Mesendoderm (in vitro differentiated cells): ENCODE measurements around the gene PAAF1.

Source experiments
- DNase-seq: peaks from one replicate; pipeline ENCODE4 v3.0.0; 2013
- H2AK5ac ChIP-seq: 2 replicates; pipeline ENCODE4 v1.6.1; 2013; ENCODE audit warnings: low read length, inconsistent platforms
- H2BK120ac ChIP-seq: 2 replicates; pipeline ENCODE4 v1.6.1; 2013; ENCODE audit warnings: low read depth, mild to moderate bottlenecking, low read length, moderate library complexity, mixed read lengths
- H2BK15ac ChIP-seq: replicated peaks from 2 replicates; pipeline ENCODE4 v1.6.1; 2013; ENCODE audit warnings: low read depth, mild to moderate bottlenecking, moderate library complexity
- H2BK5ac ChIP-seq: 2 replicates; pipeline ENCODE4 v1.6.1; 2013; ENCODE audit warnings: low read length, inconsistent platforms
- H3K18ac ChIP-seq: 2 replicates; pipeline ENCODE4 v1.6.1; 2013; ENCODE audit warnings: mild to moderate bottlenecking, low read length, mixed read lengths
- H3K23ac ChIP-seq: one replicate; pipeline ENCODE4 v1.6.1; 2013; ENCODE audit warnings: low read length
- H3K27ac ChIP-seq: 2 replicates; pipeline ENCODE4 v1.5.1; 2013; ENCODE audit warnings: low read depth, mild to moderate bottlenecking, inconsistent platforms, low read length, moderate library complexity
- H3K27me3 ChIP-seq: 2 replicates; pipeline ENCODE4 v1.6.1; 2013; ENCODE audit warnings: low read length, control low read depth, mild to moderate bottlenecking, inconsistent platforms; ENCODE audit not compliant: insufficient read depth, poor library complexity
- H3K36me3 ChIP-seq: 2 replicates; pipeline ENCODE4 v1.6.1; 2013; ENCODE audit warnings: low read length, inconsistent platforms; ENCODE audit not compliant: control insufficient read depth, insufficient read depth
- H3K4ac ChIP-seq: one replicate; pipeline ENCODE4 v1.6.1; 2013; ENCODE audit warnings: low read depth, mild to moderate bottlenecking, low read length, moderate library complexity
- H3K4me1 ChIP-seq: 2 replicates; pipeline ENCODE4 v1.6.1; 2013; ENCODE audit warnings: low read depth, low read length, inconsistent platforms; ENCODE audit not compliant: control insufficient read depth
- H3K4me2 ChIP-seq: 2 replicates; pipeline ENCODE4 v1.6.1; 2013; ENCODE audit warnings: low read length
- H3K4me3 ChIP-seq: 2 replicates; pipeline ENCODE4 v1.5.1; 2013; ENCODE audit warnings: mild to moderate bottlenecking, low read length
- H3K56ac ChIP-seq: one replicate; pipeline ENCODE4 v1.6.1; 2013; ENCODE audit warnings: low read length
- H3K79me1 ChIP-seq: 2 replicates; pipeline ENCODE4 v1.6.1; 2013; ENCODE audit warnings: low read length, inconsistent platforms
- H3K79me2 ChIP-seq: 2 replicates; pipeline ENCODE4 v1.6.1; 2013; ENCODE audit warnings: mild to moderate bottlenecking, low read length; ENCODE audit not compliant: control insufficient read depth, insufficient read depth
- H3K9ac ChIP-seq: 2 replicates; pipeline ENCODE4 v1.6.1; 2013; ENCODE audit warnings: low read length, inconsistent platforms
- H4K5ac ChIP-seq: one replicate; pipeline ENCODE4 v1.6.1; 2013; ENCODE audit warnings: low read length
- H4K8ac ChIP-seq: one replicate; pipeline ENCODE4 v1.6.1; 2013; ENCODE audit warnings: low read depth, mild to moderate bottlenecking, control low read depth, low read length, moderate library complexity
- WGBS: extraction: QIAGEN DNeasy Blood & Tissue Kit; methylation state at CpG from one replicate; pipeline ENCODE4 v1.1.7; 2013; ENCODE audit warnings: low lambda C conversion rate, missing lambda C conversion rate; ENCODE audit not compliant: insufficient coverage; ENCODE audit errors: extremely low coverage; 5-methylcytosine and 5-hydroxymethylcytosine counted together

The PAAF1 gene

GRCh38 chr11:73907191-73907590, 30.4 kb downstream of the PAAF1 start:
- Histone ChIP-seq H2AK5ac (no peak overlapping the region), H3K4me2 (no peak overlapping the region), H3K27ac (no peak overlapping the region), H4K8ac (no peak overlapping the region), H2BK15ac (no peak overlapping the region), H2BK120ac (no peak overlapping the region), H3K79me1 (no peaks in the 10 kb centered on the region), H3K27me3 (no peaks in the 10 kb centered on the region), H4K5ac (no peak overlapping the region), H3K4me3 (no peak overlapping the region), H3K79me2 (no peaks in the 10 kb centered on the region), H3K56ac (no peak overlapping the region), H3K18ac (no peak overlapping the region), H2BK5ac (no peak overlapping the region), H3K4me1 (no peaks in the 10 kb centered on the region), H3K9ac (no peak overlapping the region), H3K36me3 (no peaks in the 10 kb centered on the region), H3K23ac (no peak overlapping the region), H3K4ac (no peak overlapping the region)
- DNase-seq = peak; percentile 64
- no CpG with 5 or more reads among the region's 4 CpGs for WGBS

DNA sequence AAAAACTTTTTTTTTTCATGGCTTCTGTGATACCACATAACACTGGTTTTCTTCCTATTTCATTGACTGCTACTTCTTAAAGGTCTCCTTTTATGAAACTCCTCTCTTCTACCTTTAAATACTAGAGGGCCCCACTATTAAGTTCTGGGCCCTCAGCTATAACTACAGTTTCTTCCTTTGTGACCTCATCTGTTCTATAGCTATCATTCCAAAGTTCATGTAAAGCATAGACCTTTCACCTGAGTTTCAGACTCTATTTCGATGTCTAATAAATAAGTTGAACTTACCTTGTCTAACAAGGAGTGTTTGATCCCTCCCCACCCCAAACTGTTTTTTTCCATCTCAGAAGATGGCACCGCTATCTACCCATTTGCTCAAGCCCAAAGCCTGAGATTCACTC, 35.2 kb downstream of the PAAF1 start:
- H3K9ac ChIP-seq = no peak overlapping the region
- WGBS = no CpG with 5 or more reads among the region's 2 CpGs
- H3K79me1 ChIP-seq = no peaks in the 10 kb centered on the region
- H3K4me3 ChIP-seq = no peak overlapping the region
- H3K36me3 ChIP-seq = no peaks in the 10 kb centered on the region
- H3K56ac ChIP-seq = no peak overlapping the region
- H2BK5ac ChIP-seq = no peak overlapping the region
- no peaks in the 10 kb centered on the region for H3K27me3 ChIP-seq
- no peaks in the 10 kb centered on the region for H3K4me1 ChIP-seq
- H3K27ac ChIP-seq = no peak overlapping the region
- H3K79me2 ChIP-seq = no peaks in the 10 kb centered on the region
- no peak overlapping the region for H3K18ac ChIP-seq
- no peak for DNase-seq
- H4K5ac ChIP-seq = no peak overlapping the region
- H3K4ac ChIP-seq = no peak overlapping the region
- no peak overlapping the region for H2AK5ac ChIP-seq
- no peak overlapping the region for H2BK15ac ChIP-seq
- H3K4me2 ChIP-seq = no peak overlapping the region
- no peak overlapping the region for H4K8ac ChIP-seq
- no peak overlapping the region for H3K23ac ChIP-seq
- H2BK120ac ChIP-seq = no peak overlapping the region

GRCh38 chr11:73913472-73913871, 36.7 kb downstream of the PAAF1 start:
- H3K36me3 ChIP-seq = no peaks in the 10 kb centered on the region
- no peaks in the 10 kb centered on the region for H3K79me1 ChIP-seq
- no peak overlapping the region for H3K56ac ChIP-seq
- H3K27ac ChIP-seq = no peak overlapping the region
- H2BK120ac ChIP-seq = no peak overlapping the region
- H3K4me1 ChIP-seq = no peaks in the 10 kb centered on the region
- no peak overlapping the region for H2BK15ac ChIP-seq
- no peak overlapping the region for H3K4me2 ChIP-seq
- no peaks in the 10 kb centered on the region for H3K27me3 ChIP-seq
- no peak overlapping the region for H3K9ac ChIP-seq
- no peak for DNase-seq
- H4K5ac ChIP-seq = no peak overlapping the region
- H2AK5ac ChIP-seq = no peak overlapping the region
- no peak overlapping the region for H3K4ac ChIP-seq
- no peak overlapping the region for H2BK5ac ChIP-seq
- H3K4me3 ChIP-seq = no peak overlapping the region
- H3K79me2 ChIP-seq = no peaks in the 10 kb centered on the region
- no peak overlapping the region for H3K18ac ChIP-seq
- H4K8ac ChIP-seq = no peak overlapping the region
- no peak overlapping the region for H3K23ac ChIP-seq

GRCh38 chr11:73914284-73914683, 37.5 kb downstream of the PAAF1 start:
- WGBS = no CpG with 5 or more reads among the region's 4 CpGs

DNA sequence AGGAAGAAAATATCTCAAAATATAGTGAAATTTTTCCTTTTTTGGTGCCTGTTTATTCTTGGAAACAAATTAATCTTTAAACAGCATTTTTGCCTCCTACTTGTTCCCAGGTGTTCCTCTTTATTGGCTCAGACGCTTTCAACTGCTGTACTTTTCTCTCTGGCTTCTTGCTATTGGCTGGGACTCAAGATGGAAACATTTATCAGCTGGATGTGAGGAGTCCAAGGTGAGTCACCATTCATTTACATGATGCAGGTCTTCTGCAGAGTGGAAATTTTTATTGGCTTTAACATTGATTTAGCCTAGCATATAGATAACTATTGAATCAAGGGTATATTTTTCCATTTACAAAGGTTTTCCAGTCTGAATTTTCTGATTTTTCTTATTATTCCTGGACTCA, 39.6 kb downstream of the PAAF1 start:
- Histone ChIP-seq H4K8ac (no peak overlapping the region), H3K27ac (no peak overlapping the region), H2BK5ac (no peak overlapping the region), H3K56ac (no peak overlapping the region), H3K4ac (no peak overlapping the region), H3K4me2 (no peak overlapping the region), H3K4me3 (no peak overlapping the region), H2BK120ac (no peak overlapping the region), H3K79me2 (no peaks in the 10 kb centered on the region), H3K9ac (no peak overlapping the region), H2AK5ac (no peak overlapping the region), H3K36me3 (peaks cover 5% of the 10 kb centered on the region), H2BK15ac (no peak overlapping the region), H3K18ac (no peak overlapping the region), H3K4me1 (no peaks in the 10 kb centered on the region), H3K27me3 (no peaks in the 10 kb centered on the region), H3K79me1 (no peaks in the 10 kb centered on the region), H3K23ac (no peak overlapping the region), H4K5ac (no peak overlapping the region)
- WGBS = no CpG with 5 or more reads among the region's 1 CpG
- DNase-seq = peak; percentile 44

More at GRCh38 chr11:73914284-73914683, 37.5 kb downstream of the PAAF1 start:
- Histone ChIP-seq H3K4me2 (no peak overlapping the region), H4K8ac (no peak overlapping the region), H3K18ac (no peak overlapping the region), H3K27me3 (no peaks in the 10 kb centered on the region), H2BK5ac (no peak overlapping the region), H2AK5ac (no peak overlapping the region), H4K5ac (no peak overlapping the region), H3K9ac (no peak overlapping the region), H2BK15ac (no peak overlapping the region), H3K23ac (no peak overlapping the region), H3K79me1 (no peaks in the 10 kb centered on the region), H3K27ac (no peak overlapping the region), H3K4me3 (no peak overlapping the region), H3K4ac (no peak overlapping the region), H3K79me2 (no peaks in the 10 kb centered on the region), H3K4me1 (no peaks in the 10 kb centered on the region), H3K36me3 (peaks cover 1% of the 10 kb centered on the region), H3K56ac (no peak overlapping the region), H2BK120ac (no peak overlapping the region)
- no peak for DNase-seq

GRCh38 chr11:73921180-73921579, 44.4 kb downstream of the PAAF1 start:
- H3K9ac ChIP-seq = no peak overlapping the region
- no peak overlapping the region for H2BK15ac ChIP-seq
- H3K79me1 ChIP-seq = no peaks in the 10 kb centered on the region
- H3K36me3 ChIP-seq = peaks cover 5% of the 10 kb centered on the region
- H3K27me3 ChIP-seq = no peaks in the 10 kb centered on the region
- H3K79me2 ChIP-seq = no peaks in the 10 kb centered on the region
- H2BK120ac ChIP-seq = no peak overlapping the region
- H3K23ac ChIP-seq = no peak overlapping the region
- H3K4me2 ChIP-seq = no peak overlapping the region
- no peak overlapping the region for H2AK5ac ChIP-seq
- H3K4ac ChIP-seq = no peak overlapping the region
- H4K8ac ChIP-seq = no peak overlapping the region
- WGBS = no CpG with 5 or more reads among the region's 4 CpGs
- H2BK5ac ChIP-seq = no peak overlapping the region
- H3K56ac ChIP-seq = no peak overlapping the region
- no peak for DNase-seq
- no peak overlapping the region for H3K18ac ChIP-seq
- H3K27ac ChIP-seq = no peak overlapping the region
- no peaks in the 10 kb centered on the region for H3K4me1 ChIP-seq
- H3K4me3 ChIP-seq = no peak overlapping the region
- no peak overlapping the region for H4K5ac ChIP-seq
